Activated CD4-positive, alpha-beta T cell treated with anti-CD3 and anti-CD28 coated beads, Interleukin-2, amount 50 U/mL, for 48 hours (primary cell): ENCODE measurements around the gene TMEM223.
"Not testable (repeated sequence)": the region's sequence is repeated elsewhere in the genome, so short reads cannot be mapped to it uniquely, and the experiment has no call there.

Experiments
- DNase-seq, 2 experiments: peaks; one replicate each; pipeline ENCODE4 v3.0.0-alpha.2; 2020

Gene TMEM223

GRCh38 chr11:62752177-62752785 lies 39.5 kb downstream of the TMEM223 start:
- DNase-seq: no peak

GRCh38 chr11:62749931-62750330 lies 41.9 kb downstream of the TMEM223 start:
- DNase-seq: not testable (repeated sequence)

- DNase-seq: no peak
Observed at GRCh38 chr11:62747475-62748160, 44.2 kb downstream of the TMEM223 start.
